ENCODE measurements around the gene TEX38. TPM values are rescaled to one million over a fixed set of nuclear protein-coding genes. Genes with fewer than 3 reads are reported as not detected.

The TEX38 gene
- total RNA-seq, 2 donors from 2014 or later, result not detected

- no peak overlapping the region for H3K4me3 ChIP-seq
- no peaks in the 10 kb centered on the region for H3K27me3 ChIP-seq
- no peaks in the 10 kb centered on the region for H3K4me1 ChIP-seq
- no peak overlapping the region for H3K9ac ChIP-seq (ENCODE audit: low read depth in 2 of 2, low read length in 2 of 2)
- no peaks in the 10 kb centered on the region for H3K9me3 ChIP-seq
- TF ChIP-seq, protein P1, sequence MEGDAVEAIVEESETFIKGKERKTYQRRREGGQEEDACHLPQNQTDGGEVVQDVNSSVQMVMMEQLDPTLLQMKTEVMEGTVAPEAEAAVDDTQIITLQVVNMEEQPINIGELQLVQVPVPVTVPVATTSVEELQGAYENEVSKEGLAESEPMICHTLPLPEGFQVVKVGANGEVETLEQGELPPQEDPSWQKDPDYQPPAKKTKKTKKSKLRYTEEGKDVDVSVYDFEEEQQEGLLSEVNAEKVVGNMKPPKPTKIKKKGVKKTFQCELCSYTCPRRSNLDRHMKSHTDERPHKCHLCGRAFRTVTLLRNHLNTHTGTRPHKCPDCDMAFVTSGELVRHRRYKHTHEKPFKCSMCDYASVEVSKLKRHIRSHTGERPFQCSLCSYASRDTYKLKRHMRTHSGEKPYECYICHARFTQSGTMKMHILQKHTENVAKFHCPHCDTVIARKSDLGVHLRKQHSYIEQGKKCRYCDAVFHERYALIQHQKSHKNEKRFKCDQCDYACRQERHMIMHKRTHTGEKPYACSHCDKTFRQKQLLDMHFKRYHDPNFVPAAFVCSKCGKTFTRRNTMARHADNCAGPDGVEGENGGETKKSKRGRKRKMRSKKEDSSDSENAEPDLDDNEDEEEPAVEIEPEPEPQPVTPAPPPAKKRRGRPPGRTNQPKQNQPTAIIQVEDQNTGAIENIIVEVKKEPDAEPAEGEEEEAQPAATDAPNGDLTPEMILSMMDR (IDR thresholded peaks at IDR 0.05), result no peak
- DNase-seq, result no peak
- no peak overlapping the region for H3K27ac ChIP-seq
- intact Hi-C loops (cut with DNase I), result no loop called here
- peaks cover 4% of the 10 kb centered on the region for H3K36me3 ChIP-seq
Measured at GRCh38 chr1:46697053-46697452, 25.4 kb downstream of the TEX38 start.

- H3K36me3 ChIP-seq, result peaks cover 4% of the 10 kb centered on the region
- H3K27me3 ChIP-seq, result no peaks in the 10 kb centered on the region
- no peaks in the 10 kb centered on the region for H3K9me3 ChIP-seq
- no peak overlapping the region for H3K9ac ChIP-seq (ENCODE audit: low read depth in 2 of 2, low read length in 2 of 2)
- H3K27ac ChIP-seq, result no peak overlapping the region
- TF ChIP-seq, protein P1 (IDR thresholded peaks at IDR 0.05), result no peak
- intact Hi-C loops (cut with DNase I), result no loop called here
- DNase-seq, result no peak
- H3K4me1 ChIP-seq, result no peaks in the 10 kb centered on the region
- no peak overlapping the region for H3K4me3 ChIP-seq
Measured at GRCh38 chr1:46699666-46700065, 28.0 kb downstream of the TEX38 start.

DNA sequence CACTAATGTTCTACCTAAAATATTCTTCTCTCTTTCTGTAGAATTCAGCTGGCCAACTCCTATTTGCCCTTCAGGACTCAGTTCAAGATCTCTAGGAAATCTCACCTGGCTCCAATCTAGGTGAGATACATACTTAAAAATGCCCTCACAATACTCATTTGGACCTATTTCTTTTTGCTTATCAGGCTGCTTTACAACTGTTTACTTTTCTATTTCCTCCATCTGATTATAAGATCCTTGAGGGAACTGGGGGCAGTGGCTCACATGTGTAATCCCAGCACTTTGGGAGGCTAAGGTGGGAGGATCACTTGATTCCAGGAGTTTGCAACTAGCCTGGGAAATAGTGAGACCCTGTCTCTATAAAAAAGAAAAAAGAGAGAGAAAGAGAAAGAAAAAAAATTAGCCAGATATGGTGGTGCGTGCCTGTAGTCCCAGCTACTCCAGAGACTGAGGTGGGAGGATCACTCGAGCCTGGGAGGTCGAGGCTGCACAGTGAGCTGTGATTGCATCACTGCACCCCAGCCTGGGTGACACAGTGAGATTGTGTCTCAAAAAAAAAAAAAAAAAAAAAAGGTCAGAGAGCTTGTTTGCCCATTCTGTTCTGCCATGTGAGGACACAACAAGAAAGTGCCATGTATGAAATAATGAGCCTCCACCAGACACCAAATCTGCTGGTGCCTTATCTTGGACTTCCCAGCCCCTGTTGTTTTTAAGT is 32.4 kb downstream of the TEX38 start:
- Histone ChIP-seq H3K4me1 (no peaks in the 10 kb centered on the region), H3K4me3 (no peak overlapping the region), H3K27me3 (no peaks in the 10 kb centered on the region), H3K27ac (no peak overlapping the region), H3K9ac (ENCODE audit: low read depth in 2 of 2, low read length in 2 of 2) (no peak overlapping the region), H3K36me3 (peaks cover 4% of the 10 kb centered on the region), H3K9me3 (no peaks in the 10 kb centered on the region)
- TF ChIP-seq, protein P1 (IDR thresholded peaks at IDR 0.05), result no peak
- no peak for DNase-seq
- intact Hi-C loops (cut with DNase I), result no loop called here

GRCh38 chr1:46705408-46705807 is 33.8 kb downstream of the TEX38 start:
- peaks cover 4% of the 10 kb centered on the region for H3K36me3 ChIP-seq
- peak; percentile 54 for DNase-seq

GRCh38 chr1:46708121-46708520 is 36.5 kb downstream of the TEX38 start:
- TF ChIP-seq, protein P1 (IDR thresholded peaks at IDR 0.05), result no peak
- no peak for DNase-seq
- intact Hi-C loops (cut with DNase I), result no loop called here
- no peak overlapping the region for H3K4me3 ChIP-seq
- no peaks in the 10 kb centered on the region for H3K27me3 ChIP-seq
- no peaks in the 10 kb centered on the region for H3K4me1 ChIP-seq
- no peaks in the 10 kb centered on the region for H3K9me3 ChIP-seq
- H3K36me3 ChIP-seq, result no peaks in the 10 kb centered on the region
- H3K27ac ChIP-seq, result no peak overlapping the region
- H3K9ac ChIP-seq (ENCODE audit: low read depth in 2 of 2, low read length in 2 of 2), result no peak overlapping the region

More at GRCh38 chr1:46705408-46705807, 33.8 kb downstream of the TEX38 start:
- Histone ChIP-seq H3K9me3 (no peaks in the 10 kb centered on the region), H3K4me1 (no peaks in the 10 kb centered on the region), H3K9ac (ENCODE audit: low read depth in 2 of 2, low read length in 2 of 2) (no peak overlapping the region), H3K27me3 (no peaks in the 10 kb centered on the region), H3K4me3 (no peak overlapping the region), H3K27ac (no peak overlapping the region)
- TF ChIP-seq, protein P1 (IDR thresholded peaks at IDR 0.05), result no peak
- intact Hi-C loops (cut with DNase I), result no loop called here

Measured in colonic mucosa (tissue), 4 donors.